Epidermal melanocyte (primary cell): ENCODE data around the gene CIDEB.

Experiments
- DNase-seq: peaks from one replicate; pipeline ENCODE4 v3.0.0; 2011; ENCODE audit warnings: low spot score; ENCODE audit not compliant: insufficient read length

The CIDEB gene

GRCh38 chr14:24255438-24255837 lies 52.3 kb downstream of the CIDEB start:
- no peak for DNase-seq
